Thymus (tissue), 11 donors: ENCODE measurements around the gene BFSP1. TPM values are rescaled to one million over a fixed set of nuclear protein-coding genes. Genes with fewer than 3 reads are reported as not detected.

Experiments
- DNase-seq, 9 donors: peaks; one replicate each; pipeline ENCODE4 v3.0.0-alpha.2; 2013; ENCODE audit warnings: low spot score in 9 of 9, low read depth in 6 of 9, missing footprints in 1 of 9
- H3K27ac ChIP-seq, 2 donors: one replicate each; pipeline ENCODE4 v1.5.1; 2013; ENCODE audit warnings: control low read depth in 1 of 2, low read depth in 1 of 2, low read length in 1 of 2, mild to moderate bottlenecking in 1 of 2, moderate library complexity in 1 of 2
- H3K27me3 ChIP-seq, 2 donors: one replicate each; pipeline ENCODE4 v1.5.1; 2013; ENCODE audit warnings: low read length in 1 of 2; ENCODE audit not compliant: control insufficient read depth in 2 of 2, insufficient read depth in 1 of 2
- H3K36me3 ChIP-seq, 2 donors: one replicate each; pipeline ENCODE4 v1.5.1; 2013; ENCODE audit warnings: low read length in 1 of 2, mild to moderate bottlenecking in 1 of 2, moderate library complexity in 1 of 2; ENCODE audit not compliant: control insufficient read depth in 2 of 2, insufficient read depth in 2 of 2
- H3K4me1 ChIP-seq, 2 donors: one replicate each; pipeline ENCODE4 v1.5.1; 2013; ENCODE audit warnings: low read length in 2 of 2; ENCODE audit not compliant: control insufficient read depth in 2 of 2, insufficient read depth in 2 of 2
- H3K4me3 ChIP-seq, 2 donors: one replicate each; pipeline ENCODE4 v1.5.1; 2013; ENCODE audit warnings: low read length in 2 of 2, control low read depth in 1 of 2, mild to moderate bottlenecking in 1 of 2
- H3K9me3 ChIP-seq, 2 donors: one replicate each; pipeline ENCODE4 v1.5.1; 2013; ENCODE audit warnings: low read length in 1 of 2, mild to moderate bottlenecking in 1 of 2; ENCODE audit not compliant: control insufficient read depth in 2 of 2, insufficient read depth in 1 of 2
- WGBS: extraction: QIAGEN DNeasy Blood & Tissue Kit; methylation state at CpG from one replicate; pipeline ENCODE4 v1.1.7; 2013; 5-methylcytosine and 5-hydroxymethylcytosine counted together
- polyA plus RNA-seq: library from polyadenylated mRNA; stranded (reverse); fragments of 200-250 nt; gene quantifications from one replicate; pipeline ENCODE4 v1.2.3, GENCODE V29; 2013
- total RNA-seq: library from RNA; stranded (reverse); fragments of 120-200 nt; gene quantifications from one replicate; pipeline ENCODE4 v1.2.4, GENCODE V29; 2013
- donor health status: healthy.

The BFSP1 gene
- total and polyA plus RNA-seq, 2 donors, result 0.27 to 0.57 TPM

DNA sequence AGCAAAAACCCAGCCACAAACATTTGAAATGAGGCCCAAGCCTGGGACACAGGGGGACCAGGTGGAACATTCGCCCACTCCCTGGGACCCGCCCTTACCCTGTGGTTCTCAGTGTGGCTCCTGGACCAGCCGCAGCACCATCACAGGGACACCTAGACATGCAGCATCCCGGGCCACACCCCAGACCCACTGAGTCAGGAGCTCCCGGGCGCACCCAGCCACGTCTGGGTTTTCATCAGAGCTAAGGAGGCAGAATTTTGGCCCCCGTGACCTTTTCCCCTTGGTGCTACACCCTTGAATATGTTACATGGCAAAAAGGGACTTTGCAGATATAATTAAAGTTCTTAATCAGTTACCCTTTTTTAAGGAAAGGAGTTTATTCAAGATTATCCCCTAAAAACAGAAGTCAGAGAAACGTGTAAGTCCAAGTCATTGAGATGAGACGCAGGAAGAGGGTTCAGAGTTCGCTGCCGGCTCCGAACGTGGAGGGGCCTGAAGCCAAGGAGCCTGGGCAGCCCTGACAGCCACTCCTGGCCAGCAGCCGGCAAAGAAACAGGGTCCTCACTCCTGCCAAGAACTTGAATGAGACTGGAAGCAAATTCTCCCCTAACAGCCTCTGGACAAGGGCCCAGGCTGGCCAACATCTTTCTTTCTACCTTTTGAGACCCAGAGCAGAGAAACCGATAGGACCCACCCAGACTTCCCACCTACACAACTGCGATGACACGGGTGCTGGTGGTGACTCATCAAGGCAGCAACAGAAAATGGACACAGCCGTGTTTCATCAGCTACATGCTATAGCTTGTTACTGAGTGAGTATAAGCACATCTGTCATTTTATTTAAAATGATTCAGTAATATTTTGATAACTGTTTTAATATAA is 25.3 kb downstream of the BFSP1 start:
- peaks cover 0 to 12% of the 10 kb centered on the region in 2 donors for H3K27me3 ChIP-seq
- DNase-seq, result peak in 1 of 9 donors; percentile 4
- peaks cover 13 to 28% of the 10 kb centered on the region in 2 donors for H3K4me1 ChIP-seq
- no peak overlapping the region for H3K4me3 ChIP-seq
- H3K27ac ChIP-seq, result no peak overlapping the region
- no peaks in the 10 kb centered on the region for H3K9me3 ChIP-seq
- WGBS, result 69% methylated on average over 19 of the region's 19 CpGs
- no peaks in the 10 kb centered on the region for H3K36me3 ChIP-seq

DNA sequence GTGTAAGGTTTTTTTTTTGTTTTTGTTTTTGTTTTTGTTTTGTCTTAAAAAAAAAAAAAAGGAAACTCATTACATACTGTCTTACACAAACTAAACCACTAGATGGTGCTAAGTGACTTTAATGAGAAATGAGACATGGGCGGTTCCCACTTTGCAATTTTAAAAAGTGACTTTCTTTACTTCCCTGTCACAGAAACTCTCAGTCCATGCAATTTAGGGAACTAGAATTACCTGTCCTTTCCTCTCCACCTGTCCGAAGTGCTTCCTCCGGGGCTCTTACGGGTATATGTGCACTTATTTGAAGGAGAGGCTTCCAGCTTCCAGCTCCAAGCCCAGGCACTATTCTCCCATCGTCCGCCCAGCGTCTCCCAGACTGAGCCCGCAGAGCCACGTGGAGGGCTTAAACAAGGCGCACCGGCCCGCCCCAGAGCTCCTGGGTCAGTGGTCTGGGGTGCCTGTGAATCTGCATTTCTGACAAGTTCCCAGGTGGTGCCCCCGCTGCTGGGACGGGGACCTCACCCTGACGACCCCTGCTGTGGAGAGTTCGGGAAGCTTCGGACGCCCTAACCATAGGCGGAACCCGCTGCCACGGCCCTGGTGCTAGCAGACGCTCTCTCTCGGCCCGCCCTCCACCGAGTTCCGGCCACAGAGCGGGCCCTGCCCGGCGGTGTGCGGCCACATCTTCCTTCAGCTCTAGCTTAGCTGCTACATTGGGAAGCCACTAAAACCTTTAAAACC is 26.1 kb downstream of the BFSP1 start:
- Histone ChIP-seq H3K27me3 (peaks cover 0 to 12% of the 10 kb centered on the region in 2 donors), H3K4me3 (peak overlapping the region; percentile 39 to 43), H3K36me3 (no peaks in the 10 kb centered on the region), H3K27ac (peak overlapping the region in 1 of 2 donors; percentile 16), H3K9me3 (no peaks in the 10 kb centered on the region), H3K4me1 (peaks cover 13 to 28% of the 10 kb centered on the region in 2 donors)
- DNase-seq, result peak; percentile 23 to 86 (median 61)
- WGBS, result under 1% methylated on average over 30 of the region's 30 CpGs

DNA sequence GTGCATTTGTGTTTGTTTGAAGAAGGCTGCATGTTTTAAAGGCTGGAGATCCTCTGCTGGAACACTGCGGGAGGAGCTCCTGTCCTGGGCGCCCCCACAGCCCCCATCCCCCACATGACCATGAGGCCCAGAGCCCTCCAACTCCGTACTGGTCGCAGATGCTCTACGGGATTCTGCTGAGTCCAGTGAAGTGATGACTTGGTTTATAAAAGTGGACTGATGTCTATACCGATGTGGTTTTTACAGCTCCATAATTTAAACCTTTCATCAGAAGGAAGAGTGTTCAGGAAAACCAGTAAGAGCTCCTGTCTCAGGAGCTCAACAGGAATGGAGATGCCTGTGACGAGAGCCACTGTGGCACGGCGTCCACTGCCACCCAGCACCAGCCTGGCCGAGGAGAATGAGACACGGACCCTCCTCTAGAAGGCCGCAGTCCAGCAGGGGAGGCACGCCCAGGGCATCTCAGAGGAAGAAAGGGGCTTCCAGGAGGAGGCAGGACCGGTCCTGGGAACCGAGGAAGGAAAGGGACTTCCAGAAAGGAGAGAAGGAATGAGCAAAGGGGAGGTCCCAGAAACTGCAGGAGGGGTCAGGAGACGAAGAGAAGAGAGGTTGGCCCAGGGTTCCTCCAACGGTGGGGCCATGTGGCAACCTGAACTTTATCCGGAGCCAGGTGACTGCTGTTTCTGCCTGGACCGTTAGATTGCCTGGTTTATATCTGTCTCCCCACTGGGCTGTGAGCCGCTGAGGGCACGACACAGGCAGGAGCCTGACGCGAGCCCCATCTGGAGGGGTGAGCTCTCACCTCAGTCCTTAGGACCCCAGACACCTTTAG is 26.9 kb downstream of the BFSP1 start:
- no peaks in the 10 kb centered on the region for H3K36me3 ChIP-seq
- H3K4me3 ChIP-seq, result peak overlapping the region in 1 of 2 donors; percentile 43
- H3K27me3 ChIP-seq, result peaks cover 0 to 12% of the 10 kb centered on the region in 2 donors
- H3K27ac ChIP-seq, result peak overlapping the region in 1 of 2 donors; percentile 59
- H3K4me1 ChIP-seq, result peaks cover 13 to 28% of the 10 kb centered on the region in 2 donors
- WGBS, result 55% methylated on average over 23 of the region's 23 CpGs
- peak in 3 of 9 donors; percentile 6 to 22 (median 6) for DNase-seq
- H3K9me3 ChIP-seq, result no peaks in the 10 kb centered on the region

DNA sequence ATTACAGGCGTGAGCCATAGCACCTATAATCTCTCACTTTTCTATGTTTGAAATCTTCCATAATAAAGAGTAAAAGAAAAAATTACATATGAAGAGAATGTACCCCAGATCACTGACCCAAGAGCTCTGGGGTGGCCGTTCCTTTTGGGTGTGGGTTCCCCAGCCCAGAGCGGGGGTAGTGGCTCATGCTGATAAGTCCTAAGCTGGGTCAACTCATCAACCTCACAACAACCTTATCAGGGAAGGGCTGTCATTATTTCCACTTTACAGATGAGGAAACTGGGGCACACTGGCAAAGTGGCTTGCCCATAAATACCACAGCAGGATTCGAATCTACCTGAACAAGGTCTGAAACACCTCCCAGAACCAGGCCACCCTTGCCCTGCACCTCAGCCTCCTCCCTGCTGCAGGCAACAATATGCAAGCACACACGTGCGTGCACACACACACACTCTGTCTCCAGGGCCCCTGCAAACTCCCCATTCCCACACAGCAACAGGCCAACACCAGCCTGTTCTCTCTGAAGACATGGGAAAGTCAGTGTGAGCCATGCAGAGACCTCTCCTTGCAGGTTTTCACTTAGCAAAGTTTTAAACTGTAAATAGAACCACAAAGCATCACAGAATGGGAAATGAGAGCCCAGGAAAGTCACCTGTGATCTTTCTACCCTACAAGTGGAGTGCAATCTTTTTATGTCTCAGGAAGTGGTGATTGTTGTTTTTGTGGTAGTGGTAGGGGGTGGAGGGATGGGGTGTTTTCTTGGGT is 27.7 kb downstream of the BFSP1 start:
- DNase-seq, result peak in 8 of 9 donors; percentile 22 to 83 (median 53)
- WGBS, result 91% methylated on average over 6 of the region's 6 CpGs

DNA sequence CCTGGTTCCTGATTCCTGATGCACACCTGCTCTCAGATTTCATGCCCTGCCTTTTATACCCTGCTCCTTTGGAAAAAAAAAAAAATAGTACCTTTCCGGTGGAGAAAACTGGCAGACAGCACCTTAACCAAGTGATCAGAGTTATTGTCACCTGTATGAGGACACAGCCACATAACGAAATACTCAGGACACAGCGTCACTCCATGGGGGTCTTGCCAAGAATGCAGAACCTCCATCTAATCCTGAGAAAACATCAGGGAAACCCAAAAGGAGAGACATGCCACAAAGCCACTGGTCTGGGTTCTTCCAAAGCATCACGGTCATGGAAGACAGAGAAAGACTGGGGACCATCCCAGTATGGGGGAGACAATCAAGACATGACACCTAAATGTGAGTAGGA is 29.1 kb downstream of the BFSP1 start:
- DNase-seq, result no peak
- Histone ChIP-seq H3K9me3 (no peaks in the 10 kb centered on the region), H3K27ac (no peak overlapping the region), H3K27me3 (peaks cover 0 to 12% of the 10 kb centered on the region in 2 donors), H3K36me3 (no peaks in the 10 kb centered on the region), H3K4me3 (no peak overlapping the region), H3K4me1 (peaks cover 13 to 28% of the 10 kb centered on the region in 2 donors)
- 93% methylated on average over 4 of the region's 4 CpGs for WGBS

More for the DNA sequence above, 27.7 kb downstream of the BFSP1 start:
- H3K27ac ChIP-seq, result peak overlapping the region in 1 of 2 donors; percentile 59
- H3K27me3 ChIP-seq, result peaks cover 0 to 12% of the 10 kb centered on the region in 2 donors
- no peaks in the 10 kb centered on the region for H3K9me3 ChIP-seq
- no peak overlapping the region for H3K4me3 ChIP-seq
- H3K4me1 ChIP-seq, result peaks cover 13 to 28% of the 10 kb centered on the region in 2 donors
- no peaks in the 10 kb centered on the region for H3K36me3 ChIP-seq

DNA sequence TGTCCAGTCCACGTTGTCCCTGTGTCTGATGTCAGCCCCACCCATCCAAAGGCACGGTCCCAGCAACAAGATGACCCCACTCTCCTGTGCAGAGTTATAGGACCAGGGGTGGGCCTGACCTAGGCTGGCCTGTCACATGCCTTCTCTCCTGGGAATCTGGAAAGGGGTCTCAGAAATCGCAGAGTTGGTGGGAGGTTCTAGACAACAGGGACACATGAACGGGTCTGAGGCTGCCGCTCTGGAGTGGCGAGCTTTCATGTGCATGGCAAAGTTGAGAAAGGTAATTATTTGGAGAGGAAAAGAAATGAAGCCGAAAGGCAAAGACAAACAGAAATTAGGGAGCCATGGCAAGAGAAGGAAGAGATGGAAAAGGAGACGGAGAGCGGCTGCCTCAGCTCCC is 29.5 kb downstream of the BFSP1 start:
- H3K27ac ChIP-seq, result no peak overlapping the region
- H3K9me3 ChIP-seq, result no peaks in the 10 kb centered on the region
- H3K36me3 ChIP-seq, result no peaks in the 10 kb centered on the region
- H3K4me1 ChIP-seq, result peaks cover 13 to 28% of the 10 kb centered on the region in 2 donors
- H3K4me3 ChIP-seq, result no peak overlapping the region
- WGBS, result 94% methylated on average over 9 of the region's 9 CpGs
- H3K27me3 ChIP-seq, result peaks cover 0 to 12% of the 10 kb centered on the region in 2 donors
- no peak for DNase-seq

DNA sequence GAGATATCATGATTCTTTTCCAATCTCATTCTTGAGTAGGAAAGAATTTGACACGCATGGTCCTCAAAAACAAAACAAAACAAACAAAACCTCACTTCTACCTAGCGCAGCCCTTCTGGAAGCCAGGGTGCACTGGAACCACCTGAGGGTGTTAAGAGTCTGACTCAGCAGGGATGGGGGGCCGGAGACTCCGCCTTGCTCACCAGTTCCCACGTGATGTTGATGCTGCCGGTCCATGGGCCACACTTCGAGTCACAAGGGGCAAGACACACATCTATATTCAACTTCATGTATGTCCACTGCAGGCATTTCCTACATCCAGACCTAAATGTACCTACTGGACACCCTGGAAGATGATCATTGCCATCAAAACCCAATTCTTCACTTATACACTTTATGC is 30.4 kb downstream of the BFSP1 start:
- H3K27me3 ChIP-seq, result peaks cover 0 to 9% of the 10 kb centered on the region in 2 donors
- H3K4me3 ChIP-seq, result no peak overlapping the region
- no peak overlapping the region for H3K27ac ChIP-seq
- no peaks in the 10 kb centered on the region for H3K9me3 ChIP-seq
- no peak for DNase-seq
- WGBS, result 93% methylated on average over 7 of the region's 7 CpGs
- no peaks in the 10 kb centered on the region for H3K36me3 ChIP-seq
- peaks cover 13 to 28% of the 10 kb centered on the region in 2 donors for H3K4me1 ChIP-seq

DNA sequence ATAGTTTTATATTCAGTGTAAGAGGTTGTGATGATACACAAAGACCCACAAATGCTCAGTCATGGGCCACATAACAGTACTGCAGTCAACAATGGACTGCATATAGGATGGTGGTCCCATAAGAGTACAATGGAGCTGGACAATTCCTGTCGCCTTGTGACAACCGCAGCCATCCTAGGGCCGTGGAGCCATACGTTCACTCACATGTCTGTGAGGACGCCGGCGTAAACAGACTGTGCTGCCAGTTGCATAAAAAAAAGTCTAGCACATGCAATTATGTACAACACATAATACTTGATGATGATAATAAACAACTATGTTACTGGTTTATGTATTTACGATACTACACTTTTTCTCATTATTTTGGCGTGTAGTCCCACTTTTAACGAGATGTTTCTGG is 30.9 kb downstream of the BFSP1 start:
- Histone ChIP-seq H3K4me3 (no peak overlapping the region), H3K9me3 (no peaks in the 10 kb centered on the region), H3K36me3 (no peaks in the 10 kb centered on the region), H3K4me1 (peaks cover 11 to 23% of the 10 kb centered on the region in 2 donors), H3K27me3 (peaks cover 0 to 5% of the 10 kb centered on the region in 2 donors), H3K27ac (no peak overlapping the region)
- WGBS, result 97% methylated on average over 10 of the region's 10 CpGs
- no peak for DNase-seq
